ENCODE measurements around the gene FAHD2A. TPM values are rescaled to one million over a fixed set of nuclear protein-coding genes. Genes with fewer than 3 reads are reported as not detected.

FAHD2A gene
- total RNA-seq, 2 experiments from 2014 or later, result 26.5 to 27.5 TPM

GRCh38 chr2:95359501-95359930, 43.0 kb upstream of the FAHD2A start:
- no peak for ATAC-seq (ENCODE audit: poor library complexity)
- Histone ChIP-seq H3K4me3 (ENCODE audit: low read length) (no peak overlapping the region), H3K27me3 (ENCODE audit: control insufficient read depth in 1 of 2, insufficient read depth in 2 of 2, low read length in 2 of 2) (no peaks in the 10 kb centered on the region), H3K27ac (ENCODE audit: low read depth in 1 of 2, low read length in 2 of 2) (no peak overlapping the region), H3K36me3 (ENCODE audit: insufficient read depth, low read length) (no peaks in the 10 kb centered on the region), H3K4me1 (ENCODE audit: insufficient read depth, low read length) (no peaks in the 10 kb centered on the region), H3K9me3 (ENCODE audit: control insufficient read depth in 1 of 2, insufficient read depth in 1 of 2, low read length in 2 of 2) (peaks cover 0 to 16% of the 10 kb centered on the region in 2 experiments)
- Mint-ChIP-seq H3K4me1 (ENCODE audit: low read depth) (no peaks in the 10 kb centered on the region), H3K9me3 (no peaks in the 10 kb centered on the region), H3K27me3 (peaks cover 9% of the 10 kb centered on the region), H3K36me3 (ENCODE audit: low read depth) (no peaks in the 10 kb centered on the region), H3K4me3 (no peak overlapping the region), H3K27ac (no peak overlapping the region)
- intact Hi-C loops (cut with DNase I, micrococcal nuclease), result no loop called here
- no peak for TF ChIP-seq CTCF (IDR thresholded peaks at IDR 0.05)
- ChIA-PET POLR2A (no interaction called here), CTCF (no interaction called here)
- no peak for DNase-seq

GRCh38 chr2:95361216-95361980, 41.1 kb upstream of the FAHD2A start:
- CTCF ChIA-PET, result no interaction called here
- H3K36me3 ChIP-seq (ENCODE audit: insufficient read depth, low read length), result no peaks in the 10 kb centered on the region
- intact Hi-C loops (cut with DNase I, micrococcal nuclease), result no loop called here
- H3K4me3 ChIP-seq (ENCODE audit: low read length), result no peak overlapping the region
- TF ChIP-seq CTCF (IDR thresholded peaks at IDR 0.05), result no peak
- DNase-seq (no peak), ATAC-seq (ENCODE audit: poor library complexity) (no peak)
- POLR2A ChIA-PET, result no interaction called here
- no peaks in the 10 kb centered on the region for H3K4me1 Mint-ChIP-seq (ENCODE audit: low read depth)
- H3K9me3 Mint-ChIP-seq, result no peaks in the 10 kb centered on the region
- no peaks in the 10 kb centered on the region for H3K36me3 Mint-ChIP-seq (ENCODE audit: low read depth)
- H3K27ac ChIP-seq (ENCODE audit: low read depth in 1 of 2, low read length in 2 of 2), result no peak overlapping the region
- peaks cover 13% of the 10 kb centered on the region for H3K27me3 Mint-ChIP-seq
- H3K4me3 Mint-ChIP-seq, result no peak overlapping the region
- peaks cover 0 to 11% of the 10 kb centered on the region in 2 experiments for H3K9me3 ChIP-seq (ENCODE audit: control insufficient read depth in 1 of 2, insufficient read depth in 1 of 2, low read length in 2 of 2)
- H3K27ac Mint-ChIP-seq, result no peak overlapping the region
- no peaks in the 10 kb centered on the region for H3K4me1 ChIP-seq (ENCODE audit: insufficient read depth, low read length)
- no peaks in the 10 kb centered on the region for H3K27me3 ChIP-seq (ENCODE audit: control insufficient read depth in 1 of 2, insufficient read depth in 2 of 2, low read length in 2 of 2)

- ChIA-PET POLR2A (no interaction called here), CTCF (no interaction called here)
- no peak overlapping the region for H3K27ac ChIP-seq (ENCODE audit: low read depth in 1 of 2, low read length in 2 of 2)
- no peaks in the 10 kb centered on the region for H3K27me3 ChIP-seq (ENCODE audit: control insufficient read depth in 1 of 2, insufficient read depth in 2 of 2, low read length in 2 of 2)
- intact Hi-C loops (cut with DNase I, micrococcal nuclease), result no loop called here
- H3K9me3 ChIP-seq (ENCODE audit: control insufficient read depth in 1 of 2, insufficient read depth in 1 of 2, low read length in 2 of 2), result peaks cover 0 to 4% of the 10 kb centered on the region in 2 experiments
- no peak overlapping the region for H3K4me3 ChIP-seq (ENCODE audit: low read length)
- Mint-ChIP-seq H3K27me3 (peaks cover 17% of the 10 kb centered on the region), H3K9me3 (no peaks in the 10 kb centered on the region), H3K4me1 (ENCODE audit: low read depth) (no peaks in the 10 kb centered on the region), H3K27ac (no peak overlapping the region), H3K4me3 (no peak overlapping the region), H3K36me3 (ENCODE audit: low read depth) (no peaks in the 10 kb centered on the region)
- no peaks in the 10 kb centered on the region for H3K36me3 ChIP-seq (ENCODE audit: insufficient read depth, low read length)
- H3K4me1 ChIP-seq (ENCODE audit: insufficient read depth, low read length), result no peaks in the 10 kb centered on the region
- ATAC-seq (ENCODE audit: poor library complexity) (no peak), DNase-seq (no peak)
- TF ChIP-seq CTCF (IDR thresholded peaks at IDR 0.05), result no peak
Observed at GRCh38 chr2:95362486-95362885, 40.0 kb upstream of the FAHD2A start.

Data from CD4-positive, alpha-beta T cell (primary cell).